Activated naive CD8-positive, alpha-beta T cell (primary cell): ENCODE results near the gene ARHGEF37.
"Not testable (repeated sequence)": the region's sequence is repeated elsewhere in the genome, so short reads cannot be mapped to it uniquely, and the experiment has no call there.

Experiments used
- H3K27ac Mint-ChIP-seq: one replicate; pipeline ENCODE4 v1.8.0; 2021; ENCODE audit warnings: mixed read lengths
- H3K27me3 Mint-ChIP-seq: one replicate; pipeline ENCODE4 v1.8.0; 2021; ENCODE audit warnings: mixed read lengths
- H3K36me3 Mint-ChIP-seq: one replicate; pipeline ENCODE4 v1.8.0; 2021; ENCODE audit warnings: mixed read lengths
- H3K4me1 Mint-ChIP-seq: one replicate; pipeline ENCODE4 v1.8.0; 2021; ENCODE audit warnings: low read depth, mixed read lengths
- H3K4me3 Mint-ChIP-seq: one replicate; pipeline ENCODE4 v1.8.0; 2021; ENCODE audit warnings: mild to moderate bottlenecking, mixed read lengths
- H3K9me3 Mint-ChIP-seq: one replicate; pipeline ENCODE4 v1.8.0; 2021; ENCODE audit warnings: low read depth, mixed read lengths

Gene ARHGEF37

GRCh38 chr5:149552038-149552494 lies 29.2 kb upstream of the ARHGEF37 start:
- Mint-ChIP-seq H3K27ac (peak overlapping the region; percentile 99), H3K4me3 (peak overlapping the region; percentile 98), H3K4me1 (peaks cover 23% of the 10 kb centered on the region), H3K36me3 (peaks cover 16% of the 10 kb centered on the region), H3K9me3 (no peaks in the 10 kb centered on the region), H3K27me3 (no peaks in the 10 kb centered on the region)

GRCh38 chr5:149552553-149553160 lies 28.6 kb upstream of the ARHGEF37 start:
- peaks cover 14% of the 10 kb centered on the region for H3K36me3 Mint-ChIP-seq
- H3K4me3 Mint-ChIP-seq, result peak overlapping the region; percentile 27

GRCh38 chr5:149559706-149560105 lies 21.6 kb upstream of the ARHGEF37 start:
- H3K4me3 Mint-ChIP-seq, result no peak overlapping the region

More at GRCh38 chr5:149552553-149553160, 28.6 kb upstream of the ARHGEF37 start:
- Mint-ChIP-seq H3K27ac (no peak overlapping the region), H3K9me3 (no peaks in the 10 kb centered on the region), H3K4me1 (peaks cover 17% of the 10 kb centered on the region), H3K27me3 (no peaks in the 10 kb centered on the region)

GRCh38 chr5:149561848-149562247 lies 19.4 kb upstream of the ARHGEF37 start:
- Mint-ChIP-seq H3K27me3 (no peaks in the 10 kb centered on the region), H3K36me3 (no peaks in the 10 kb centered on the region), H3K4me3 (peak overlapping the region; percentile 0), H3K4me1 (peaks cover 20% of the 10 kb centered on the region), H3K27ac (peak overlapping the region; percentile 73), H3K9me3 (no peaks in the 10 kb centered on the region)

More at GRCh38 chr5:149559706-149560105, 21.6 kb upstream of the ARHGEF37 start:
- no peak overlapping the region for H3K27ac Mint-ChIP-seq
- H3K4me1 Mint-ChIP-seq, result peaks cover 20% of the 10 kb centered on the region
- no peaks in the 10 kb centered on the region for H3K36me3 Mint-ChIP-seq
- H3K27me3 Mint-ChIP-seq, result no peaks in the 10 kb centered on the region
- H3K9me3 Mint-ChIP-seq, result no peaks in the 10 kb centered on the region

- no peak overlapping the region for H3K4me3 Mint-ChIP-seq
- H3K27ac Mint-ChIP-seq, result peak overlapping the region; percentile 30
These were observed 17.8 kb upstream of the ARHGEF37 start for GRCh38 chr5:149563466-149563865.

GRCh38 chr5:149564542-149565140 lies 16.7 kb upstream of the ARHGEF37 start:
- not testable (repeated sequence) for H3K4me3 Mint-ChIP-seq

More at GRCh38 chr5:149563466-149563865, 17.8 kb upstream of the ARHGEF37 start:
- no peaks in the 10 kb centered on the region for H3K36me3 Mint-ChIP-seq
- no peaks in the 10 kb centered on the region for H3K9me3 Mint-ChIP-seq
- peaks cover 20% of the 10 kb centered on the region for H3K4me1 Mint-ChIP-seq
- H3K27me3 Mint-ChIP-seq, result no peaks in the 10 kb centered on the region

DNA sequence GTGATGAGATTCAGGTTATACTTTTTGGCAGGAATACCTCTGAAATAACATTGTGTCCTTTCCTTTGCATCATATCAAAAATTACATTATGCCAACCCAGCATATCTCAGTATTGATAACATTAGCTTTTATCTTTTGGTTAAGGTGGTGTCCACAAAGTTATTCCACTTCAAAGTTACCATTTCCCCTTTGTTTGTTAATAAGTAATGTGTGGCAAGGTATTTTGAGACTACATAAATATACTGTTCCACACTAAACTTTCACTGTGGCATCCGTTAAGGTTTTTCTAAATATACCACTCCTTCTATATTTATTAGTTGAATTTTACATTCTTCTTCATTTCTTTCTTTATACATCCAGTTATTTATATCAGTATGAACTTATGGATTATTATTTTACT lies 14.1 kb upstream of the ARHGEF37 start:
- Mint-ChIP-seq H3K36me3 (no peaks in the 10 kb centered on the region), H3K9me3 (no peaks in the 10 kb centered on the region), H3K27me3 (no peaks in the 10 kb centered on the region)

More at GRCh38 chr5:149564542-149565140, 16.7 kb upstream of the ARHGEF37 start:
- peaks cover 20% of the 10 kb centered on the region for H3K4me1 Mint-ChIP-seq
- H3K27me3 Mint-ChIP-seq, H3K9me3 Mint-ChIP-seq, H3K36me3 Mint-ChIP-seq, H3K27ac Mint-ChIP-seq: not testable (repeated sequence)

DNA sequence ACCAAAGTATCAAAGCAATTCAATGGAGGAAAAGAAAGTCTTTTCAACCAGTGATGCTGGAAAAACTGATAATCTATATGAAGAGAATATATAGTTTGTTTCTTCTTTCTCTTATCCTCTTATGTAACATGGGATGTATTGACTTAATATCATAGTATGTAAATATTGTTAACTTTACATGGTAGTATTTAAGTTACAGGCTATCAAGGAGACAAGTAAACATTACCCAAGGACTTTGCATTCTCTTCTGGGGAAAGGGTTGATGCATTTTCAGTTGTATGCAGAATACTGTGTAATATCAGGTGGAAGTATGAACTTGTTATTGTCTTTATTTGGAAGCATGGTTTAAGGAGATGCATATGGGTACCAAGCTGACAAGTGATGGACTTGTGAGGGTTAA lies 9.1 kb upstream of the ARHGEF37 start:
- H3K4me3 Mint-ChIP-seq, result no peak overlapping the region
- no peaks in the 10 kb centered on the region for H3K27me3 Mint-ChIP-seq
- peaks cover 12% of the 10 kb centered on the region for H3K4me1 Mint-ChIP-seq
- no peak overlapping the region for H3K27ac Mint-ChIP-seq
- no peaks in the 10 kb centered on the region for H3K36me3 Mint-ChIP-seq
- H3K9me3 Mint-ChIP-seq, result no peaks in the 10 kb centered on the region

More for the DNA sequence above, 14.1 kb upstream of the ARHGEF37 start:
- Mint-ChIP-seq H3K4me3 (no peak overlapping the region), H3K4me1 (peaks cover 10% of the 10 kb centered on the region), H3K27ac (no peak overlapping the region)

- H3K27ac Mint-ChIP-seq, result no peak overlapping the region
- H3K36me3 Mint-ChIP-seq, result no peaks in the 10 kb centered on the region
- peaks cover 12% of the 10 kb centered on the region for H3K4me1 Mint-ChIP-seq
- no peak overlapping the region for H3K4me3 Mint-ChIP-seq
- no peaks in the 10 kb centered on the region for H3K9me3 Mint-ChIP-seq
- no peaks in the 10 kb centered on the region for H3K27me3 Mint-ChIP-seq
These were observed 8.6 kb upstream of the ARHGEF37 start for GRCh38 chr5:149572576-149573231.

DNA sequence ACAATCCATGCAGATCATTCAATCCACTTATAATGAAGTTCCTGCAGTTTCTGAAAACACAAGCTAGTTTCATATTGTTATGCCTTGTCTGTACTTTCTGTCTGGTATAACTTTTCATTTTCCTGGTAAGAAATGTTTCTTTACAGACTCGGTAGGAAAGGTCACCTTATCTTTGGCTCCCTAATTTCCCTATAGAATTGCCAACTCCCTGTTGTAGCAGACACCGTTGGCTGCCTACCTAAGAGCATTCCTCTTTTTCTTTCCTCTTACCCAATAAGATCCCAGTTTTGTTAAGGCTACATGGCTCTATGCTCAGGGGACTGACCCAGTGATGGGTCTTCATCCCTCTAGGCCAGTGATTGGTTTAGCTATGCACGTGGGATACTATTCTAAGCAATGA lies 6.2 kb upstream of the ARHGEF37 start:
- H3K27me3 Mint-ChIP-seq, result no peaks in the 10 kb centered on the region
- H3K9me3 Mint-ChIP-seq, result no peaks in the 10 kb centered on the region
- H3K36me3 Mint-ChIP-seq, result no peaks in the 10 kb centered on the region
- no peak overlapping the region for H3K27ac Mint-ChIP-seq
- H3K4me1 Mint-ChIP-seq, result peaks cover 12% of the 10 kb centered on the region
- H3K4me3 Mint-ChIP-seq, result no peak overlapping the region

GRCh38 chr5:149576021-149576420 lies 5.3 kb upstream of the ARHGEF37 start:
- no peak overlapping the region for H3K4me3 Mint-ChIP-seq

DNA sequence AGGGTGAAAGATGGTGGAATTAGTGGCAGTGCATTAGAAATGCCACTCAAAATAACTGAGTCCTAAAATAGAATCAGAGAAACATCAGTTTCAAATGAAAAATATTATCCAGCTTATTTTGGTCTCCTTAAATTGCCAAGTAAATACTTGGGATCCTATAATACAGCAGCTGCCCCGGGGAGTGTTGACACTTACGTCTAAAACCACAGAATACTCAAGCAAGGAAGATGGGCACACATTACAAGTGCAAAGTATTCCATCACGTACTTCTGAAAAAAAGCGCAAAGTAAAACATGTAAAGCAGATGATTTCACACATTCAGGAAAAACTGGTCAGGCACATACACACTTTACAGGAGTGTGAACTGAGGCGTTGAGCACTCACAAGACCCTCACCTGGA lies 2.4 kb upstream of the ARHGEF37 start:
- H3K4me3 Mint-ChIP-seq, result no peak overlapping the region
- no peak overlapping the region for H3K27ac Mint-ChIP-seq
- H3K36me3 Mint-ChIP-seq, result no peaks in the 10 kb centered on the region
- H3K9me3 Mint-ChIP-seq, result no peaks in the 10 kb centered on the region
- peaks cover 20% of the 10 kb centered on the region for H3K4me1 Mint-ChIP-seq
- peaks cover 4% of the 10 kb centered on the region for H3K27me3 Mint-ChIP-seq

More at GRCh38 chr5:149576021-149576420, 5.3 kb upstream of the ARHGEF37 start:
- Mint-ChIP-seq H3K27me3 (peaks cover 4% of the 10 kb centered on the region), H3K27ac (peak overlapping the region; percentile 79), H3K36me3 (no peaks in the 10 kb centered on the region), H3K9me3 (no peaks in the 10 kb centered on the region), H3K4me1 (peaks cover 18% of the 10 kb centered on the region)

GRCh38 chr5:149580808-149581191 lies 498 bp upstream of the ARHGEF37 start:
- Mint-ChIP-seq H3K4me1 (peaks cover 19% of the 10 kb centered on the region), H3K27me3 (peaks cover 4% of the 10 kb centered on the region), H3K27ac (no peak overlapping the region), H3K4me3 (peak overlapping the region; percentile 81), H3K36me3 (no peaks in the 10 kb centered on the region), H3K9me3 (no peaks in the 10 kb centered on the region)

DNA sequence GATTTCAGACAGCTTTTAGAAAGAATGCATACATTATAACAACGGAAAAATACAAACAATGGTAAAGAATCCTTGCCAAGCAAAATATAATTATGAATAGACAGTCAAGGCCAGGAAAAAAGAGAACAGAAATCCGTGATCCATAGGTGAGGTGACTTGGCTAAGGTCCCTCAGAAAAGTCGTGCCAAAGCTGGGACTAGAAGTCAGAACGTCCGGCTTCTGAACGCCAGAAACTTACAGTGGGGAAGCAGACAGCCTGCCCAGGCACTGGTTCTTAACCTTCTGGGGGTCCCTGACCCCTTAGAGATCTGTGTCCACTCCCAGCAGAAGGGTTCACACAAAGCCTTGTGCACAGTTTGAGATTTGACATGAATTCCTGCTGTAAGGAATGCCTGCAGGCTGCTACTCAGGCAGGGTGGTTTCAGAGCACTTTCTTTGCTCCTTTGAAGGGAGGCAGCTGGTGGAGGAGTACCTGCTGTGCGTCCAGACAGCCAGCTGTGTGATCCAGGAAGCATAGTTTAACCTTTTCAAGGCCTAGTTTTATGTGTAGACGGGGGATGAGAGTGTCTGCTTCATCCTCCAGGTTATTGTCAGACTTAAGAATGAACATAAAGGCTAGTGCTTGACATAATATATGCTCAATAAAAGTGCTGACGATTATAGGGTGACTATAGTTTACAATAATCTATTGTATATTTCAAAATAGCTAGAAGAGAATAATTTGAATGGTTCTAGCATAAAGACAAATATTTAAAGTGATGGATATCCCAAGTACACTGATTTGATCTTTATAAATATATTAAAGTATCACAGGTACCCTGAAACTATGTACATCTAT lies 852 bp downstream of the ARHGEF37 start:
- peak overlapping the region; percentile 75 for H3K4me3 Mint-ChIP-seq
- H3K4me1 Mint-ChIP-seq, result peaks cover 10% of the 10 kb centered on the region
- no peak overlapping the region for H3K27ac Mint-ChIP-seq

More for the DNA sequence above, 852 bp downstream of the ARHGEF37 start:
- H3K36me3 Mint-ChIP-seq, result no peaks in the 10 kb centered on the region
- H3K9me3 Mint-ChIP-seq, result no peaks in the 10 kb centered on the region
- H3K27me3 Mint-ChIP-seq, result peaks cover 4% of the 10 kb centered on the region
